Ascending aorta (tissue), 2 donors: ENCODE measurements around the gene KCNMA1. TPM values are rescaled to one million over a fixed set of nuclear protein-coding genes. Genes with fewer than 3 reads are reported as not detected.
A peak's percentile ranks its signal among the peaks of the same experiment; 100 is the strongest.

Source experiments
- DNase-seq, 2 donors: peaks; one replicate each; pipeline ENCODE4 v3.0.0-alpha.2; 2019; ENCODE audit warnings: low spot score in 2 of 2
- H3K27ac ChIP-seq, 2 donors: fragments of 200-600 bp; sonication (generic); one replicate each; pipeline ENCODE4 v1.5.1; 2016 to 2017; ENCODE audit warnings: mild to moderate bottlenecking in 1 of 2
- H3K27me3 ChIP-seq: fragments of 200-600 bp; sonication (generic); one replicate; pipeline ENCODE4 v1.5.1; 2017
- H3K36me3 ChIP-seq, 2 donors: fragments of 200-600 bp; sonication (generic); one replicate each; pipeline ENCODE4 v1.5.1; 2016
- H3K4me1 ChIP-seq, 2 donors: fragments of 200-600 bp; sonication (generic); one replicate each; pipeline ENCODE4 v1.5.1; 2016 to 2017; ENCODE audit warnings: mild to moderate bottlenecking in 1 of 2
- H3K4me3 ChIP-seq, 2 donors: fragments of 200-600 bp; sonication (generic); one replicate each; pipeline ENCODE4 v1.5.1; 2016 to 2017; ENCODE audit warnings: mild to moderate bottlenecking in 1 of 2
- H3K9me3 ChIP-seq, 2 donors: fragments of 200-600 bp; sonication (generic); one replicate each; pipeline ENCODE4 v1.5.1; 2016
- intact Hi-C: fragments of 100-400 bp; cut with DNase I; formaldehyde crosslinking; loops from one replicate; pipeline ENCODE4 v1.15.1; 2023
- total RNA-seq: library from RNA; depleted of rRNA; stranded (reverse); fragments of >200 nt; gene quantifications from one replicate; pipeline ENCODE4 v1.1.0, GENCODE V29; 2016
- TF ChIP-seq, protein P1 (sequence below), 3 experiments: fragments of 200-600 bp in 2 of 3; fragments of 450-650 bp in 1 of 3; sonication (generic) in 2 of 3; IDR thresholded peaks; one replicate each; pipeline ENCODE4 v1.5.1; 2016 to 2019; ENCODE audit warnings: antibody characterized with exemption in 3 of 3, mild to moderate bottlenecking in 1 of 3, moderate library complexity in 1 of 3

KCNMA1 gene
- total RNA-seq, 1 donor from 2014 or later, result 28.6 TPM

DNA sequence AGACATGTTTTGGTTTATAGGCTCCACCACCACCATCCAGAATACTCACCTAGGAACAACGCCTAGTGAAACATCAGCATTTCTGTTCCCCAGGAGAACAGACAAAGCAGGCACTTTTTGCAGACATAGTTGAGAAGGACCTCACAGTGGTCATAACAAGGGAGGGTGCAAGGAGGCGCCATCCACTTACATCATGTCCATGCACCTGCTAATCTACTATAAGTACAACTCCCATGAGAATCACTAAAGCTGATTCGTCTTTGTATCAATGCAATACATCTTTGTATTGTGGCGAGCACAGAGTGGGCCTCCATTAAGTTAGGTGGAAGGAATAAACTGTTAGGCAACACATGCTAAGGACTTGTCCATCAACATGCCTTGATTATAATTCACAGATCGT, 207.1 kb downstream of the KCNMA1 start:
- DNase-seq, result no peak
- Histone ChIP-seq H3K4me1 (peaks cover 0 to 21% of the 10 kb centered on the region in 2 donors), H3K9me3 (no peaks in the 10 kb centered on the region), H3K27ac (no peak overlapping the region), H3K4me3 (no peak overlapping the region), H3K27me3 (no peaks in the 10 kb centered on the region), H3K36me3 (no peaks in the 10 kb centered on the region)
- TF ChIP-seq, protein P1, sequence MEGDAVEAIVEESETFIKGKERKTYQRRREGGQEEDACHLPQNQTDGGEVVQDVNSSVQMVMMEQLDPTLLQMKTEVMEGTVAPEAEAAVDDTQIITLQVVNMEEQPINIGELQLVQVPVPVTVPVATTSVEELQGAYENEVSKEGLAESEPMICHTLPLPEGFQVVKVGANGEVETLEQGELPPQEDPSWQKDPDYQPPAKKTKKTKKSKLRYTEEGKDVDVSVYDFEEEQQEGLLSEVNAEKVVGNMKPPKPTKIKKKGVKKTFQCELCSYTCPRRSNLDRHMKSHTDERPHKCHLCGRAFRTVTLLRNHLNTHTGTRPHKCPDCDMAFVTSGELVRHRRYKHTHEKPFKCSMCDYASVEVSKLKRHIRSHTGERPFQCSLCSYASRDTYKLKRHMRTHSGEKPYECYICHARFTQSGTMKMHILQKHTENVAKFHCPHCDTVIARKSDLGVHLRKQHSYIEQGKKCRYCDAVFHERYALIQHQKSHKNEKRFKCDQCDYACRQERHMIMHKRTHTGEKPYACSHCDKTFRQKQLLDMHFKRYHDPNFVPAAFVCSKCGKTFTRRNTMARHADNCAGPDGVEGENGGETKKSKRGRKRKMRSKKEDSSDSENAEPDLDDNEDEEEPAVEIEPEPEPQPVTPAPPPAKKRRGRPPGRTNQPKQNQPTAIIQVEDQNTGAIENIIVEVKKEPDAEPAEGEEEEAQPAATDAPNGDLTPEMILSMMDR (IDR thresholded peaks at IDR 0.05), result no peak
- intact Hi-C loops, result loop anchor here (5.0 kb wide), 1 partner anchor 67 kb away; no protein-coding TSS in a partner anchor

DNA sequence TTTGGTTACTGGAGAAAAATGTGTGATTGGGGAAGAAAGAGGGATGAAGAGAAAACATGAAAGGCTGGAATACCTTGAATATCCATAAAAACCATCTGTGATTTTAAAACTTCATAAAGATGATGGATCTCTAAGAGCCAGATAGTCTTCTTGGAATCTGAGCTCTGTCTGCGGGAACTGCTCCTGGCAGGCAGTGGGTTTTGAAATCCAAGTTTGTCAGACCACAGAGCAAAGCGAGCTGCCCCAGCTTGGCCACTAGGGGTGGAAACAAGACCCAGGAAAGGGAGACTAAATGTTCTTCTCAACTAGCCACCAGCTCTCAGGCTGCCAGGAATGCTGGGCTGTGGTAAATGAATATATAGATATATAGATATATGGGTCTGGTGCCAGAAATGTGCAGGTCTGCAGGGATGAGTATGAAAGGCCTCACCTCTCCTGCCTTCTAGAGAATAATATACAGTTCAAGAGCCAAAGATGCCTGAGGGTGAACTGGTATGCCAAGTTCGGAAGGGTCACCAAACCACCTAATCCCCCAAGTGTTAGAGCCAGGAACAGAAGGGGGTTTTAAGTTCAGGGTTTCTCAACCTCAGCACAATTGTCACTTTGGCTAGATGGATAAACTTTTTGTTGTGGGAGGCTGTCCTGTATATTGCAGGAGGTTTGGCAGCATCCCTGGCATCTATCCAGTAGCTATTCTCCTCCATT, 208.8 kb downstream of the KCNMA1 start:
- TF ChIP-seq, protein P1 (IDR thresholded peaks at IDR 0.05), result peak; percentile 30 to 64 (median 54)
- no peak overlapping the region for H3K27ac ChIP-seq
- no peaks in the 10 kb centered on the region for H3K36me3 ChIP-seq
- H3K4me3 ChIP-seq, result no peak overlapping the region
- H3K4me1 ChIP-seq, result peaks cover 0 to 31% of the 10 kb centered on the region in 2 donors
- intact Hi-C loops, result no loop called here
- DNase-seq, result peak in 1 of 2 donors; percentile 80
- H3K27me3 ChIP-seq, result no peaks in the 10 kb centered on the region
- H3K9me3 ChIP-seq, result no peaks in the 10 kb centered on the region

- peak overlapping the region; percentile 93 to 98 for H3K27ac ChIP-seq
- peaks cover 3 to 64% of the 10 kb centered on the region in 2 donors for H3K4me1 ChIP-seq
Measured at GRCh38 chr10:77424257-77424656, 213.4 kb downstream of the KCNMA1 start.

GRCh38 chr10:77422491-77423338, 214.9 kb downstream of the KCNMA1 start:
- peaks cover 3 to 70% of the 10 kb centered on the region in 2 donors for H3K4me1 ChIP-seq
- H3K36me3 ChIP-seq, result no peaks in the 10 kb centered on the region
- H3K27me3 ChIP-seq, result no peaks in the 10 kb centered on the region
- peak overlapping the region; percentile 93 to 98 for H3K27ac ChIP-seq
- TF ChIP-seq, protein P1 (IDR thresholded peaks at IDR 0.05), result no peak
- H3K4me3 ChIP-seq, result no peak overlapping the region
- intact Hi-C loops, result no loop called here
- DNase-seq, result no peak
- H3K9me3 ChIP-seq, result no peaks in the 10 kb centered on the region

More at GRCh38 chr10:77424257-77424656, 213.4 kb downstream of the KCNMA1 start:
- Histone ChIP-seq H3K27me3 (no peaks in the 10 kb centered on the region), H3K9me3 (no peaks in the 10 kb centered on the region), H3K4me3 (no peak overlapping the region), H3K36me3 (no peaks in the 10 kb centered on the region)
- no peak for DNase-seq
- TF ChIP-seq, protein P1 (IDR thresholded peaks at IDR 0.05), result no peak
- intact Hi-C loops, result no loop called here

DNA sequence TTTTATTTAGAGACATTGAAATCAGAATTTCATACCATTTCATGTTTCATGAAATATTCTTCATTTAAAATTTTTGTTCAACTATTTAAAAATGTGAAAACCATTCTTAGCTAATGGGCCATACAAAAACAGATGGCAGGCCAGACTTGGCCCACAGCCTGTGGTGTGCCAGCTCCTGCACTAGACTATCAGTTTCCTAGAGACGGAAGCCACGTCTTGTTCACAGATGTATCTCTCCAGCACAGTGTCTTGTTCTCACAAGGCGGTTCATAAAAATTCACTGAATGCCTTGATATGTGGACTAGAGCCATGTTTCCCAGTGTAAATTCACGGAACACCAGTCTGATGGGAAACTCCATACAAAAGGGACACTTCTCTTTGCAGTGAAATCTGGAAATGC, 216.0 kb downstream of the KCNMA1 start:
- TF ChIP-seq, protein P1 (IDR thresholded peaks at IDR 0.05), result no peak
- intact Hi-C loops, result no loop called here
- H3K27ac ChIP-seq, result peak overlapping the region; percentile 93 to 98
- H3K4me1 ChIP-seq, result peaks cover 11 to 75% of the 10 kb centered on the region in 2 donors
- no peak for DNase-seq
- no peaks in the 10 kb centered on the region for H3K27me3 ChIP-seq
- H3K4me3 ChIP-seq, result no peak overlapping the region
- no peaks in the 10 kb centered on the region for H3K36me3 ChIP-seq
- H3K9me3 ChIP-seq, result no peaks in the 10 kb centered on the region
